Measurements from ENCODE around the gene LRRC8A.

LRRC8A gene

GRCh38 chr9:128902351-128903078, 20.6 kb downstream of the LRRC8A start:
- DNase-seq: no peak

GRCh38 chr9:128903079-128903461, 21.1 kb downstream of the LRRC8A start:
- DNase-seq: no peak

GRCh38 chr9:128903871-128904620, 22.1 kb downstream of the LRRC8A start:
- DNase-seq: no peak

GRCh38 chr9:128905964-128906363, 24.0 kb downstream of the LRRC8A start:
- no peak for DNase-seq

DNA sequence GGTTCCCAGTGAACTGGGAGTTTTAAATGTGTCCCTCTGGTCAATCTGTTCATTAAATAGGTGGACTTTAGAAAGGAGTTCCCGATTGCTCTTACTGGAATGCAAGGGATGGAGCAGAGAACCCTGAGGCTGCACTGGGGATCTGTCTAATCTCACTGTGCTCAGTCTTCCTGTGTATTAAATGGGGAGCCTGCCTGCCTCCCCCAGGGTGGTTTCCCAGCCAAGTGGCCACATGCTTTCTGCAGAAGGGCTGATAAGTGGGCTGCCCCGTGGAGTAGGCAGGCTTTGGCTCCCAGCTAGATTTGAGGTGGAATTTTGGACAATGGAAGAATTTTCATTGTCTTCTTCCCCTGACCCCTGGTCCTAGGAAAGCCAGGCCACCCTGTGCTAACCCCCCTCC, 24.8 kb downstream of the LRRC8A start:
- no peak for DNase-seq

DNA sequence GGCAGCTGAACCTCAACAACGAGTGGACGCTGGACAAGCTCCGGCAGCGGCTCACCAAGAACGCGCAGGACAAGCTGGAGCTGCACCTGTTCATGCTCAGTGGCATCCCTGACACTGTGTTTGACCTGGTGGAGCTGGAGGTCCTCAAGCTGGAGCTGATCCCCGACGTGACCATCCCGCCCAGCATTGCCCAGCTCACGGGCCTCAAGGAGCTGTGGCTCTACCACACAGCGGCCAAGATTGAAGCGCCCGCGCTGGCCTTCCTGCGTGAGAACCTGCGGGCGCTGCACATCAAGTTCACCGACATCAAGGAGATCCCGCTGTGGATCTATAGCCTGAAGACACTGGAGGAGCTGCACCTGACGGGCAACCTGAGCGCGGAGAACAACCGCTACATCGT, 26.4 kb downstream of the LRRC8A start:
- no peak for DNase-seq

DNA sequence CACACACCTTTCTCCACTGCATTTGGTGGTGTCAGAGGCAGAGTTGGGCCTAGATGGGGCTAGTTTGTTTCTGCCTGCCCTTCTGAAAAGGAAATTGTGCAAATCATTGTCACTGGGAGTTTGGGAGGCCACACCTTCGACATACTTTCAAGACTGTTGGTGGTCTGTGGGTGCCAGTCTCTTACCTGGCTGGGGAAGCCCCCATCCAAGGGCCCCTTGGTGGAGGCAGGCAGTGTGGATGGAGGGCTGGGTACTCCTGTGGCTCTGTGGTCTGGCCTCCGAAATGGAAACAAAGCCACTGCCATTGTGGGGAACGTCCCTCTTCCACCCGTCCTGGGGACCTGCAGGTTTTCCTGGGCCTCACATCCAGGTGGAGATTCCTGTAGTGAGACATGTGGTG, 27.9 kb downstream of the LRRC8A start:
- no peak for DNase-seq

DNA sequence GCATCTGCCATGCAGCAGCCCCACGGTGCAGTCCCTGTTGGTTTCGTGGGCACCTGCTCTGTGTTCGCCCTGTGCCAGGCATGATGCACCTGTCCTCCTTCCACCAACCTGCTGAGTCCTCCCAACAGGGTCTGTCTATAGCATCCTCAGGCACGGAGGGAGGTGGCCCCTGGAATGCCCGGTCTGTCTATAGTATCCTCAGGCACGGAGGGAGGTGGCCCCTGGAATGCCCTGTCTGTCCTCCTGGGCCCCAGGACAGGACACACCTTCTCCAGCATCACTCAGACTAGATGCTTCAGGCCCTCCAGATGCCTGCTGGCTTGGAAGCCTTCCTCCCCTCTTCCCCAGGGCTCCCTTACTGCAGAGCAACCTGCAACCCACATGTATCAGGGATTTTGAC, 29.0 kb downstream of the LRRC8A start:
- no peak for DNase-seq

- DNase-seq: no peak
Observed at GRCh38 chr9:128911529-128912035, 29.6 kb downstream of the LRRC8A start.

DNA sequence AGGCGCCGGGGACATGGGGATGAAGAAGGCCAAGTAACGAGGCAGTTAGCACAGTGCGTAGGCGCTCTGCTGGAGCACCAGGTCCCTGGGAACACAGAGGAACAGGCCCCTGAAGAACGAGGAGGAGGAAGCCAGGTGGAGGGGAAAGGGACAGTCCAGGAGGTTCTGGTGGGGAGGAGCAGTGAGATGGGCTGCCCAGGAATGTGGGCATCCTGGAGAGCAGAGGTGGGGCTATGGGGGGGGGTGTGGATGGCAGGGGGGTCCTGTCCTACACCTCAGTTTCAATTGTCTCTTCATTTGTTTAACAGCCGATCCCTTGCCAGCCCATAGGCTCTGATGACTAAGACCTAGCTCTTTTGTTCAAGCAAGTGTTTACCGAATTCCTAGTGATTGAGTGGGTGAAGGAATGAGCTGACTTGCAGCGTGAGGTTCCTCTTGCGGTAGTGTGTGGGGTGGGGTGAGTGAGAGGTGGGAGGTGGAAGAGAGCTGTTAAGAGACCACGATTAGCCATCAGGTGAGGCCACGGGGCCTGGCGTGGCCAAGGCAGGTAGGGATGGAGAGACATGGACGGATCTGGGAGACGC, 30.4 kb downstream of the LRRC8A start:
- no peak for DNase-seq

- no peak for DNase-seq
Observed at GRCh38 chr9:128913048-128913900, 31.3 kb downstream of the LRRC8A start.

DNA sequence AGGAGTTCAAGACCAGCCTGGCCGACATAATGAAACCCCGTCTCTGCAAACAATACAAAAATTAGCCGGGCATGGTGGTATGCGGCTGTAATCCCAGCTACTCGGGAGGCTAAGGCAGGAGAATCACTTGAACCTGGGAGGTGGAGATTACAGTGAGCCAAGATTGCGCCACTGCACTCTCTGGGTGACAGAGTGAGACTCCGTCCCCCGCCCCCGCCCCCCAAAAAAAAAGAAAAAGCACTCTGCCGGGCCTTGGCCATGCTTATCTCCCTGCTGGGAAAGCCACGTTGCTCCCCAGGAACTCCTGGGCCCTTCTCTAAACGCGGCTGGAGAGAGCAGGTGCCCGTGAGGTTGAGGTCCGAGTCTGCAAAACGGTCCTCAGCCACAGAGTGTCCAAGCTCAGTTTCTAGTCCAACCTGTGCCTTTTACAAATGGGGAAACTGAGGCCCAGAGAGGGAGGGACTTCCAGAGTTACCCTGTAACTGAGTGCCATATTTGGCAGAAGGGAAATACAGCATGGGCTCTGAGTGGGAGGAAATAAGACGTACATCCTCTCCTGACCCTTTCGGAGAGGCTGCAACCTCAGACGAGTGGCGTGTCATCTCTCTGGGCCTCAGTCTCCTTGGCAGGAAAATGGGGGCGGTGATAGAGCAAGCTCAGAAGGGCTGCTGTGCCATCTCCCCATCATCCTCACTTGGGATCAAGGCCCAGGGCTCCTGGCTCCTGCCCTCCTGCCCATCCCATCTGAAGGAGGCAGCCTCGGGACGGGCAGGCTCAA, 32.3 kb downstream of the LRRC8A start:
- DNase-seq: no peak

GRCh38 chr9:128916204-128916603, 34.3 kb downstream of the LRRC8A start:
- DNase-seq: no peak

GRCh38 chr9:128916745-128917144, 34.8 kb downstream of the LRRC8A start:
- no peak for DNase-seq

DNA sequence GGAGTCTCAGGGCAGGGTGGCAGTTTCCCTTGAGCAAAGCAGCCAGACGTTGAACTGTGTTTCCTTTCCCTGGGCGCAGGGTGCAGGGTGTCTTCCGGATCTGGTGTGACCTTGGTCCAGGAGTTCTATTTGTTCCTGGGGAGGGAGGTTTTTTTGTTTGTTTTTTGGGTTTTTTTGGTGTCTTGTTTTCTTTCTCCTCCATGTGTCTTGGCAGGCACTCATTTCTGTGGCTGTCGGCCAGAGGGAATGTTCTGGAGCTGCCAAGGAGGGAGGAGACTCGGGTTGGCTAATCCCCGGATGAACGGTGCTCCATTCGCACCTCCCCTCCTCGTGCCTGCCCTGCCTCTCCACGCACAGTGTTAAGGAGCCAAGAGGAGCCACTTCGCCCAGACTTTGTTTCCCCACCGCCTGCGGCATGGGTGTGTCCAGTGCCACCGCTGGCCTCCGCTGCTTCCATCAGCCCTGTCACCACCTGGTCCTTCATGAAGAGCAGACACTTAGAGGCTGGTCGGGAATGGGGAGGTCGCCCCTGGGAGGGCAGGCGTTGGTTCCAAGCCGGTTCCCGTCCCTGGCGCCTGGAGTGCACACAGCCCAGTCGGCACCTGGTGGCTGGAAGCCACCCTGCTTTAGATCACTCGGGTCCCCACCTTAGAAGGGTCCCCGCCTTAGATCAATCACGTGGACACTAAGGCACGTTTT, 35.4 kb downstream of the LRRC8A start:
- no peak for DNase-seq

GRCh38 chr9:128918921-128919320, 37.0 kb downstream of the LRRC8A start:
- no peak for DNase-seq

DNA sequence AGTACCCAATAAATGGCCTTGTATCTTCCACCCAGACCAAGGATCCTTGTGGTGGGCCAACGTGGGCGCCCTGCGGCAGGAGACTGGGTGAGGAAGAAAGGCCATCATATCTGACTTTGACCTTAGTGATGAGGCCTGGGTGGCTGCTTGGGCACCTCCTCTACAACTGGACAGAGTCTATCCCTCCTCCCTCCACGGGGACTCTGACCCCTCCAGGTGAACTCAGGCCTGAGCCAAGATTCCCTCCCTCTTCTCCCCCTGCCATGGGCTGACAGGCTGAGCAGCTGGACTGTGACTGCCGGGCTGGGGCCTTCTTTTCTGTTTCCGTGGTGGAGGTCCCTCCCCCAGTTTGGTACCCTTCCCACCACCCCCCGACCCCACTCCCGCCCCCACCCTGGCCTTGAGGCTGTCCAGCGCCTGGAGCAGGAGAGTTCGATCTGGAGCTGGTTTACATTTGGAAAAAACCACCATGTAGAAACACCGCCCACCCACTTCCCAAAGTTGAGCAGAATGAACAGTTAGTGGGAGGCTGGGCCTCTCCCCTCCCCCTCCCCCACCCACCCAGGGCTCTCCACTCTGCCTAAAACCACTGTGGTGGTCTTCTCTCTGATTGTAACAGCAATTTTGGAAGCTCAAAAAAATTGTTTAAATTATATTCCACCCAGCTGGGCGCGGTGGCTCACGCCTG, 37.6 kb downstream of the LRRC8A start:
- no peak for DNase-seq

DNA sequence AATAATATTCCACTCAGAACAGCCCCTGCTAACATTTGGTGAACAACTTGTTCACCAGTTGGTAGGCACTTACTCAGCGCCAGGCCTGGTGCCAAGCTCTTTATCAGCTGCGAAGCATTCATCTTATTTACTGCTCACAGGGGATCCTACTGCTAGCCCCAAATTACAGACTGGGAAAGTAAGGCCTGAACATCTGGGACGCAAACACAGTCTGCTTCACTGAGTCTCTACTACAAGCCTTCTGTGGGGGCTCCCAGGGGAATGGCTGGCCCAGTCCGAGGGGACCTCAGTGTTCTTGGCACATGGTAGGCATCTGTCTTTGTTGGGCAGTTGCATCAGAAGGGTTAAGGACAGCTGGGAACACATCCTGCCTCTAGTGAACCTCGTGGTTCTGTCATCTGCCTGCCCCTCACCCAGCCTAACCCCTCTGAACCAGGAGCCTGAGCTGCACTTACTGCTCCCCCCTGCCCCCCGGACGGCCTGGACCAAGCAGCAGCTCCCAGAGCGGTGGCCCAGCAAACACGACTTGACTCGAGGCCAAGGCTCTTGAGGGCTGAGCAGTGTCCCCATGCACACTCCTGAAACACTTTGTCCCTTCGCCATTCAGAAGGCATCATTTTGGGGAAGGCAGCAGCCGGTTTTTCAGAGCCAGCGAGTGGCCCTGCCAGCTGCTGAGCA, 38.6 kb downstream of the LRRC8A start, which contains the start of gene PHYHD1:
PHYHD1 (plus strand) TSS at position 602 of the 678 bp plus-strand sequence. CDS start 1,342 bp downstream, outside the sequence.
- no peak for DNase-seq

DNA sequence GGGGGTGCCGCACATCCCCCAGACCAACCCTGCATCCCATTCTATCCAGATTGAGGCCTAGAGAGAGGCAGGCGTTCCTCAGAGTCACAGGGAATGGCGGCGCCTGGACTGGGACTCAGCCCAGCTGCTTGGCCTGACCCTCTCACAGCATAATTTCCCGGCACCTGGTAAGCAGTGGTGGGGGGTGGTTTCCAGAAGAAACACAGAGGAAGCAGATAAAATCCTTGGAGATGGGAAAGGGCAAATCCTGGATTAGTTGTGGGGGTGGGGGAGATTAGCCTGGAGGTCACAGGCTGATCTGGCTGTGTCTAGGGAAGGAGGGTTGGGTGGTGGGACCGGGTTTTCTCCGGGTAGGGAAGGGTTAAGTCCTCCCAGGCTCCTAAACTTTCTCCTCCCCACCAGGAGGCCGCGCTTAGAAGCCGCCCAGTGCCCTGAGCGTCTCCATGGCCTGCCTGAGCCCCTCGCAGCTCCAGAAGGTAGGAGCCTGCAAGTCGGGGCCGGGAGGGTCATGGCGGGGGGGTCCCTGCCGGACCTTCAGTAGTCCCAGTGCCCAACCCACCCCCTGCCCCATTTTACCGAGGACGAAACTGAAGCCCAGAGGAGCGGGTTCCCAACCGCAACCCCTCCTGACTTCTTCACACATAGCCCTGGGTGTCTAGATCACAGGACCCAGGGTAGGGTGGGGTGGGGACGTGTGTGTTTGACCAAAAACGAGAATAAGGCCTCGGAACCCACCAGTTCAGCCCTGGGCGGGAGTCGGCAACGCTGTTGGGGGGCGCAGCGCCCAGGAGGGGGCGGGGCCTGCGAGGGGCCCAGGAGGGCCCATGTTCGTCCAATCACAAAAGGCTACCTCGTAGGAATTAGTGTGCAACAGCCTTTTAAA, 40.2 kb downstream of the LRRC8A start:
- no peak for DNase-seq

Data from AML-193 (cell line).